Measurements from ENCODE around the gene GPR75. TPM values are rescaled to one million over a fixed set of nuclear protein-coding genes. Genes with fewer than 3 reads are reported as not detected.
"Not testable (repeated sequence)": the region's sequence is repeated elsewhere in the genome, so short reads cannot be mapped to it uniquely, and the experiment has no call there.

Gene GPR75
- total RNA-seq, 1 experiment from 2014 or later: 5.3 TPM

DNA sequence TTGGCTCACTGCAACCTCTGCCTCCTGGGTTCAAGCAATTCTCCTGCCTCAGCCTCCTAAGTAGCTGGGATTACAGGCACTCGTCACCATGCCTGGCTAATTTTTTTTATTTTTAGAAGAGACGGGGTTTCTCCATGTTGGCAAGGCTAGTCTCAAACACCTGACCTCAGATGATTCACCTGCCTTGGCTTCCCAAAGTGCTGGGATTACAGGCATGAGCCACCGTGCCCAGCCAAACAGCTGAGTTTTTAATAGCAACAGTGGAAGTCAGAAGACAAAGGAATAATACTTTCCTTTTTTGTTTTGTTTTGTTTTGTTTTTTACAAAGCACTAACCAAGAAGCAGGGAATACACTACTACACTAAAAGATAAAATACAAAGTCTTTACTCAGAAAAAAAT lies 16.9 kb downstream of the GPR75 start:
- no peak overlapping the region for H3K27ac Mint-ChIP-seq
- H2BK15ac ChIP-seq (ENCODE audit: low read depth, low read length): no peak overlapping the region
- no peaks in the 10 kb centered on the region for H3K4me1 Mint-ChIP-seq
- no peaks in the 10 kb centered on the region for H3K9me3 ChIP-seq (ENCODE audit: control insufficient read depth, low read depth, low read length)
- H2BK120ac ChIP-seq (ENCODE audit: low read depth, low read length, poor library complexity, severe bottlenecking): no peak overlapping the region
- H3K27ac ChIP-seq (ENCODE audit: insufficient read length, low read depth, low read length): no peak overlapping the region
- no peak overlapping the region for H4K5ac ChIP-seq (ENCODE audit: insufficient read length, low read depth, low read length)
- H2BK12ac ChIP-seq (ENCODE audit: insufficient read length, low read depth, low read length): no peak overlapping the region
- no peak overlapping the region for H3K18ac ChIP-seq (ENCODE audit: insufficient read length, low read depth, low read length)
- H4K8ac ChIP-seq (replicated peaks; ENCODE audit: insufficient read length, low read depth, low read length): no peak overlapping the region
- H4K20me1 ChIP-seq (ENCODE audit: control insufficient read depth, insufficient read depth, insufficient read length): no peaks in the 10 kb centered on the region
- H3K79me2 ChIP-seq (ENCODE audit: insufficient read depth, low read length): no peaks in the 10 kb centered on the region
- H2AK5ac ChIP-seq (ENCODE audit: insufficient read length, low read length): no peak overlapping the region
- peaks cover 0 to 2% (median 2%) of the 10 kb centered on the region in 3 experiments; a peak in 4 of 7 replicates for H3K36me3 Mint-ChIP-seq (ENCODE audit: insufficient read depth in 1 of 3, low read depth in 3 of 3)
- H3K4me1 ChIP-seq (ENCODE audit: insufficient read depth, low read length): no peaks in the 10 kb centered on the region
- no peak overlapping the region for H3T11ph ChIP-seq (ENCODE audit: low read length)
- no peak for DNase-seq
- H2BK20ac ChIP-seq (ENCODE audit: low read depth, low read length, poor library complexity, severe bottlenecking): no peak overlapping the region
- no peak overlapping the region for H3K4ac ChIP-seq (ENCODE audit: low read depth, low read length)
- no peaks in the 10 kb centered on the region for H3K27me3 ChIP-seq (ENCODE audit: insufficient read depth, low read length)
- H2BK5ac ChIP-seq (ENCODE audit: insufficient read length, low read length): no peak overlapping the region
- H3K79me1 ChIP-seq (ENCODE audit: insufficient read depth, low read depth, low read length, poor library complexity, severe bottlenecking): no peaks in the 10 kb centered on the region
- WGBS (ENCODE audit: extremely low coverage, insufficient read length, low lambda C conversion rate): no CpG with 5 or more reads among the region's 3 CpGs
- no peak overlapping the region for H4K91ac ChIP-seq (ENCODE audit: insufficient read length, low read depth, low read length)
- no peak overlapping the region for H3K23ac ChIP-seq (ENCODE audit: insufficient read length, low read depth, low read length)
- H2AFZ ChIP-seq (ENCODE audit: low read length): no peak overlapping the region
- no peak overlapping the region for H3K4me3 Mint-ChIP-seq
- H3K9ac ChIP-seq (ENCODE audit: extremely low read depth, insufficient read length, low read length): no peak overlapping the region
- TF ChIP-seq, protein P1, sequence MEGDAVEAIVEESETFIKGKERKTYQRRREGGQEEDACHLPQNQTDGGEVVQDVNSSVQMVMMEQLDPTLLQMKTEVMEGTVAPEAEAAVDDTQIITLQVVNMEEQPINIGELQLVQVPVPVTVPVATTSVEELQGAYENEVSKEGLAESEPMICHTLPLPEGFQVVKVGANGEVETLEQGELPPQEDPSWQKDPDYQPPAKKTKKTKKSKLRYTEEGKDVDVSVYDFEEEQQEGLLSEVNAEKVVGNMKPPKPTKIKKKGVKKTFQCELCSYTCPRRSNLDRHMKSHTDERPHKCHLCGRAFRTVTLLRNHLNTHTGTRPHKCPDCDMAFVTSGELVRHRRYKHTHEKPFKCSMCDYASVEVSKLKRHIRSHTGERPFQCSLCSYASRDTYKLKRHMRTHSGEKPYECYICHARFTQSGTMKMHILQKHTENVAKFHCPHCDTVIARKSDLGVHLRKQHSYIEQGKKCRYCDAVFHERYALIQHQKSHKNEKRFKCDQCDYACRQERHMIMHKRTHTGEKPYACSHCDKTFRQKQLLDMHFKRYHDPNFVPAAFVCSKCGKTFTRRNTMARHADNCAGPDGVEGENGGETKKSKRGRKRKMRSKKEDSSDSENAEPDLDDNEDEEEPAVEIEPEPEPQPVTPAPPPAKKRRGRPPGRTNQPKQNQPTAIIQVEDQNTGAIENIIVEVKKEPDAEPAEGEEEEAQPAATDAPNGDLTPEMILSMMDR (conservative IDR thresholded peaks at IDR 0.05): no peak
- H3K9me3 Mint-ChIP-seq: peaks cover 4 to 10% of the 10 kb centered on the region in 2 experiments; a peak in 2 of 5 replicates
- no peaks in the 10 kb centered on the region for H3K27me3 Mint-ChIP-seq (ENCODE audit: low read depth)
- no peak overlapping the region for H3K4me2 ChIP-seq (ENCODE audit: insufficient read depth, insufficient read length, low read length)
- H3K14ac ChIP-seq (ENCODE audit: insufficient read depth, low read length): no peak overlapping the region
- no peak overlapping the region for H3K56ac ChIP-seq (ENCODE audit: insufficient read length, low read depth, low read length)
- H3K23me2 ChIP-seq (ENCODE audit: insufficient read length, low read depth, low read length, poor library complexity, severe bottlenecking): no peaks in the 10 kb centered on the region

DNA sequence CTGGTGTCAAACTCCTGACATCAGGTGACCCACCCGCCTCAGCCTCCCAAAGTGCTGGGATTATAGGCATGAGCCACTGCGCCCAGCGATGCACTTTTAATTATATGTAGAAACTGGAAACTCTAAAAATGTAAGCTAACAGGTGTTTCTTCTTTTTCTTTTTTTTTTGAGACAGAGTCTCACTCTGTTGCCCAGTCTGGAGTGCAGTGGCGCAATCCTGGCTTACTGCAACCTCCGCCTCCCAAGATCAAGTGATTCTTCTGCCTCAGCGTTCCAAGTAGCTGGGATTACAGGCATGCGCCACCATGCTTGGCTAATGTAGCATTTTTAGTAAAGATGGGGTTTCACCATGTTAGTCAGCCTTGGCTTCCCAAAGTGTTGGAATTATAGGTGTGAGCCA lies 18.1 kb downstream of the GPR75 start:
- H2BK20ac ChIP-seq (ENCODE audit: low read depth, low read length, poor library complexity, severe bottlenecking); H3K9me3 Mint-ChIP-seq; H3K27ac ChIP-seq (ENCODE audit: insufficient read length, low read depth, low read length); H2BK15ac ChIP-seq (ENCODE audit: low read depth, low read length); H3K23ac ChIP-seq (ENCODE audit: insufficient read length, low read depth, low read length); H3K4me1 Mint-ChIP-seq; H3K4me2 ChIP-seq (ENCODE audit: insufficient read depth, insufficient read length, low read length); H3K4me1 ChIP-seq (ENCODE audit: insufficient read depth, low read length); H3T11ph ChIP-seq (ENCODE audit: low read length); H2BK5ac ChIP-seq (ENCODE audit: insufficient read length, low read length); H4K91ac ChIP-seq (ENCODE audit: insufficient read length, low read depth, low read length); H3K23me2 ChIP-seq (ENCODE audit: insufficient read length, low read depth, low read length, poor library complexity, severe bottlenecking); H2BK120ac ChIP-seq (ENCODE audit: low read depth, low read length, poor library complexity, severe bottlenecking); H3K27me3 ChIP-seq (ENCODE audit: insufficient read depth, low read length); H3K79me2 ChIP-seq (ENCODE audit: insufficient read depth, low read length); H3K9me3 ChIP-seq (ENCODE audit: control insufficient read depth, low read depth, low read length); H2AK5ac ChIP-seq (ENCODE audit: insufficient read length, low read length); H2AFZ ChIP-seq (ENCODE audit: low read length); H2BK12ac ChIP-seq (ENCODE audit: insufficient read length, low read depth, low read length); H3K18ac ChIP-seq (ENCODE audit: insufficient read length, low read depth, low read length); H3K4me3 Mint-ChIP-seq; H3K36me3 Mint-ChIP-seq (ENCODE audit: insufficient read depth in 1 of 3, low read depth in 3 of 3); H3K9ac ChIP-seq (ENCODE audit: extremely low read depth, insufficient read length, low read length); H3K27ac Mint-ChIP-seq; H3K79me1 ChIP-seq (ENCODE audit: insufficient read depth, low read depth, low read length, poor library complexity, severe bottlenecking); H4K5ac ChIP-seq (ENCODE audit: insufficient read length, low read depth, low read length); H4K20me1 ChIP-seq (ENCODE audit: control insufficient read depth, insufficient read depth, insufficient read length); H4K8ac ChIP-seq (replicated peaks; ENCODE audit: insufficient read length, low read depth, low read length); DNase-seq; H3K27me3 Mint-ChIP-seq (ENCODE audit: low read depth); H3K56ac ChIP-seq (ENCODE audit: insufficient read length, low read depth, low read length); H3K4ac ChIP-seq (ENCODE audit: low read depth, low read length); H3K14ac ChIP-seq (ENCODE audit: insufficient read depth, low read length): not testable (repeated sequence)
- no CpG with 5 or more reads among the region's 7 CpGs for WGBS (ENCODE audit: extremely low coverage, insufficient read length, low lambda C conversion rate)
